HG03025 (cell line): ENCODE data around the gene SLC5A5.

Source experiments
- ATAC-seq: cut with Tn5 transposase; IDR thresholded peaks from one replicate; pipeline ENCODE4 v1.9.1; 2021; ENCODE audit warnings: mild to moderate bottlenecking, moderate library complexity; ENCODE audit not compliant: unreplicated experiment, low FRiP score

SLC5A5 gene

DNA sequence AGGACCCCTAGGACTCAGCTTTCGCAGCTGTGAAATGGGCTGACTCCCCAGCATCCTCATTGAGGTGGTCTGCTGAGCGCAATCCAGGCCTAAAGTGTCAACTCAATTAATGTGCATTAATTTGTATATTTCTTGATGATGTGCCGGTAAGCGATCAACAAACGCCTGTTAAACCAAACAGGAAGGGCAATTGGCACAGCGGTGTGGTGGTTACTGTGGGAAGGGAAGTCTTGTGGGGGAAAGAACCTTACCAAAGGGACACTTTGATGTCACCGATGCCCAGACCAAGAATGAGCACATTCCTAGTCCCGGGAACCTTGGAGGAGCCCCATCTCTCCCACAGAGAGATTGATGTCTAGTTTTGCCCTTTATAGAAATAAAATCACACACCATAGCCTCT is 25.6 kb upstream of the SLC5A5 start:
- no peak for ATAC-seq

DNA sequence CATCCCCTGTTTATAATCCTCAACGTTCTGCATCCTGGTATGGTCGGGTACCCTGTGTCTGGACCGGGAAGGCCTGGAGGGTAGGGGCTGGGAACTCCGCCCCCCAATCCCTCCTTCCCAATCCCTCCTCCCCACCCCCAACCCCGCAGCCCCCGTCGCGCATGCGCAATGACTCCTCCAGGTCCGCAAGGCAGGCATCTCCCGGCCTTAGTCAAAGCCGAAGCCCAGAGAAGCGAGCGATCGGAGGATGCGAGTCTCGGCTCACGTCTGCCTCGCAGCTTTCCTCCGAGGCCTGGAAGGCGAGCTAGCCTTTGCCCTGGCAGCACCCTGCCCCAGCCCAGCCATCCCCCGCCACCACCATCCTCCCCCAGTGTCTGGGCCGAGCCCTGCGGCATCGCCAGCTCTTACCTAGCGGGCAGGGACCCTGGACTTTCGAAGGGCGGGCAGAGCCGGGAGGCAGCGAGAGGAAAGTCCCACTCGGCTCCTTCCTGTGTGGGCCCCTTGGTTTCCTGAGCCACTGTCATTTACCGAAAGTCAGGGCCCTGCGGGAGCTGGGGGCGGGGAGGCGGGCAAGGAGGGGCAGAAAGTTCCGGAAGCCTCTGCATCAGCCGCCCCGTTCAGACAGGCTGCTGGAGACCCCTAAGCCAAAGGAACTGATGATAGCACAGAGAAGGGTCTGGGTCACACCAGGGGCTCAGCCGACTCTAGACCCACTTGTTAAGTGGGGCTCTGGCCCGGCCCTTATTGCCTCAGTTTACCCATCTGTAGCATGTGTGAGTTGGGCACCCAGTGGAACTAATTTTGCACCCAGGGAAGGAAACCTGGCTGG is 24.0 kb upstream of the SLC5A5 start, which contains the start of gene JAK3:
Gene JAK3, minus strand, starts transcription at position 445 of the 829 bp plus-strand sequence. CDS start 3,565 bp downstream, outside the sequence.
- ATAC-seq, result no peak

DNA sequence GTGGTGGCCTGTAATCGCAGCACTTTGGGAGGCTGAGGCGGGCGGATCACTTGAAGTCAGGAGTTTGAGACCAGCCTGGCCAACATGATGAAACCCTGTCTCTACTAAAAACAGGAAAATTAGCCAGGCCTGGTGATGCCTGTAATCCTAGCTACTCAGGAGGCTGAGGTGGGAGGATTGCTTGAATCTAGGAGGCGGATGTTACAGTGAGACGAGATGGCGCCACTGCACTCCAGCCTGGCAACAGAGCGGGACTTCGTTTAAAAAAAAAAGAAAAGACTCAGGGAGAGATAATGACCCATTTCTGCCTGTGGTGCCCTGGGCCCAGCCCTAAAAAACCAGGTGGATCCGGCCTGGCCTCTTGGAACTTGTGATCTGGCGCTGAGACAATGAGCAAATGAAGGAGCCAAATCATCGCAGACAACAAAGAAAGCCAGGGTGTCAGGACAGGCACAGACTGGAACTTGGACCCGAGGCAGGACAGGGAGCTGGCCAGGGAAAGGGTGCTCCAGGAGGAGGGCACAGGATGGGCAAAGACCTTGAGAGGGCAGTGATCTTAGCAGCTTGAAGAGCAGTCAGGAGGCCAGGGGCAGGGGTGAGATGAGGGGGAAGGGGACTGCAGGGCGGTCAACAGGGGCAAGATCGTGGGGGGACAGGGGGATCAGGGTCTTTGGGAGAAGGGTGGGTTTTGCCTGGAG is 23.0 kb upstream of the SLC5A5 start:
- ATAC-seq, result no peak

DNA sequence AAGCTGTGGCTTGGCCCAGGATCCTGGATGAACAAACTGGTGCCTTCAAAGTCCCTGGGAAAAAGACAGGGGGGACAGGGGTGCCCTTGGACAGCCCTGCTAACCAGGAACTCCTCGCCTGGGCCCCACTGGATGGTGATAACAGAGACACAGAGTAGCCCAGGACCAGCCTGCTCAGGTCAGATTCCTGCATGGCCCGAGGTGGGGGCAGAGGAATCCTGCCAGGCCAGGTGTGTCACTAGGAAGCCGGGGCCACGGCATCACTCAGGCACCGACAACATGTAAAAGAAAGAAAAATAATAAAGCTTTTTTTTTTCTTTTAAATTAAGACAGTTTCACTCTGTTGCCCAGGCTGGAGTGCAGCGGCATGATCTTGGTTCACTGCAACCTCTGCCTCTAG is 17.7 kb upstream of the SLC5A5 start:
- no peak for ATAC-seq

DNA sequence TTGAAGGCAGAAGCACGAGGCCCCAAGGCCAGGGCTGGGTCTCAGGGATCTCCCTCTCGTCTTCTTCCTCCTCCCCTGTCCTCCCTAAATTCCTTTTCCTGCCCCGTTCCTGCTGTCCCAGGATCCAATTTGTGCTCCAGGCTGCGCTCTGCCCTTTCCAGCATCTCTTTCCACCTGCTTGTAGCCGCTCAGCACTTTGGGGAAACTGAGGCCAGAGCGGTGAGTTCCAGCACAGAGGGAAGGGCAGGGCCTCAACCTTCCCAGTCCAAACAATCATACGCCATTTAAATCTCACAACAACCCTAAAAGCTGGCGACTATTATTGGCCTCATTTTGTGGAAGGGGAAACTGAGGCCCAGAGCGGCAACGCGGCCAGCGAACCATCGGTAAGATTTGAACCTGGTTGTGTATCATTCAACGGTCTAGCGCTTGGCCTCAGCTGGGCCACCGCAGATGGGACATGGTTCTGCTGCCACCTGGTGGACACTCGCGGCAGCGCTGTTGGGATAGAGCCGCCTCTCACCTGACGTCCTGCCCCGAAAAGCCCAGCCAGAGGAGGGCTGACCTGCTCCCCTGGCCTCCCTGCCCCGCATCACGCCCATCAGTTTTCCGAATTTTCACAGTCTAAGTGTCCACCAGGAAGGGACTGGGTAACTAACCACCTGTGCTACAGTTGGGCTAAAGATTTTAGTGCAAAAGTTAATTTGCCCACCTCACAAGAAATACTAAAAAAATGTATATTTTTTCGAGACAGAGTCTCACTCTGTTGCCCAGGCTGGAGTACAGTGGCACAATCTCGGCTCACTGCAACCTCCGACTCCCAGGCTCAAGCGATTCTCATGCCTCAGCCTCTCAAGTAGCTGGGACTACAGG is 16.2 kb upstream of the SLC5A5 start:
- ATAC-seq, result no peak

DNA sequence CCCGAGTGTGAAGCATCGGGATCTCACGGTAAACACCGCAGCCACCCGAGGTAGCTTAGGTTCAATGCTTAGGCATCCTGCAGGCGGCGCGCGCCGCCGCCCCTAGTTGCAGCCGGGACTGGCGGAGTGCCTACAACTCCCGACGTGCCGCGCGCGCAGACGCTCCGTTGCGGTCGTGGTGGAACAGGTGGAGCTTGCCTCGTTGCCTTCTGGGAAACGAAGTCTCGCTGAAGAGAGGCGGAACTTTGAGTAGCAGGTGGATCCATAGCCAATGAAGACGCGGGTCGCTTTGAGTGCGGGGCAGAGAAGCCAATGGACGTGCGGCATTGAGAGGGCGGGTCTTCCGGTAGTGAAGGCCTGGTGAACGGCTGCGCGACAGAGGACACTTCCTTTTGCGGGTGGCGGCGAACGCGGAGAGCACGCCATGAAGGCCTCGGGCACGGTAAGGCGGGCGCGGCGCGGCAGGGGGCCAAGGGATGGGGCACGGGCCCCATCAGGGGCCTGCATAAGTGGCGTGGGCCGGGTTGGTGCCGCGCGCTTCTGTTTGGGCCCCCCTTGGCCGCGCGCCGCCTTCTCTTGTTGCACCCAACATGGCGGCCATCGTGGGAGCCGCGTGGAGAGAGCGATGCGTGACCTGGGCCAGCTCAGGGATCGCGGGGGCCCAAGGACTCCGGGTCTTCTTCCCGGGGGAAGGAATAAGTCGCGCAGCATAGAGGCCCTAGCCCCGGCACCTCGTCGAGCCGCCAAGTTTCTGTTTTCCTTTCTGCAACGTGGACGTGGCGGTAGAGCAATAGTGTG is 12.0 kb upstream of the SLC5A5 start, which contains the start of gene RPL18A:
Gene RPL18A, plus strand, starts transcription at position 378 of the 798 bp plus-strand sequence. Its CDS starts 47 bp downstream, at position 425.
- peak; percentile 87 for ATAC-seq

DNA sequence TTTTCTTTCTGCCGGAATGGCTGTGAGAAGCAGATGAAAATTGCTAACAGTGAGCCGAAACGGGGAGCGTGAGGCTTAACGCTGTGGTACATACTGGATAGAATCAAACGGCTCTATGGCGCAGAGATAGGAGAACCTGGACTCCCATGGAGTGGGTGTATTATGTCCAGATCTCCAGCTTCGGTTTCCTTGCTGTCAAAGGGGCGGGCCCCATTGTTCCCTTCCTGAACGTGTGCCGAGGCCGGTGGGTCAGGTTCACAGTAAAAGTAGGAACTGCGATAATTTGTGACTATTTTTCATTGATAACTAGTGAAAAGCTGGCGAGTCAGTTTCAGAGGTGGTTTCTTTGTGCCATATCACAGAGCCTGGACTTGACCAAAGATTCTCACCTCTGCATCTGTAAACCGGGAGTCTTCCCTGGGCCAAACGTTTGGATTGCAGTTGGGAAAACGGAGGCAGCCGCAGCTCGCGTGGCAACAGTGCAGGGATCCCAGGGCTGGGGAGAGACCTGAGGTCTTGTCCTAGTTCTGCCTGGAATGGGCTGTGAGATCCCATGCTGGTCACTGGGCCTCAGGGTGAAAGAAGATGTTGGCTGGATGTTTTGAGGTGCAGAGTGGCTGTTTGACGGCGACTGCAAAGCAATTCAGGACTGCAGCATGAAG is 11.3 kb upstream of the SLC5A5 start:
- no peak for ATAC-seq

DNA sequence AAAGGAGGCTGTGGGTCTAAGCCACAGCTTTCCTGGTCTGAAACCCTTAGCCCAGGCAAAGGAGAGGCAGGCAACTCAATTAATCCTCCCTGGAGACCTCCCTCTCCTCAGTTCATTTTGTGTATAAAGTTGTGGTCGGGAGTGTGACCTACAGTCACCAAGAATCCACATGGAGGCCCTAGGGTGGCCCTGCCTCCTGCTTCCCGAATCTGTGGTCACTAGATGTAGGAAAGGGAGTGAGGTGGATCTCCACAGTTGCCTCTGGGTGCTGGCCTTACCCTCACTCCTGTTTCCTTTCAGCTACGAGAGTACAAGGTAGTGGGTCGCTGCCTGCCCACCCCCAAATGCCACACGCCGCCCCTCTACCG is 10.8 kb upstream of the SLC5A5 start:
- ATAC-seq, result no peak

DNA sequence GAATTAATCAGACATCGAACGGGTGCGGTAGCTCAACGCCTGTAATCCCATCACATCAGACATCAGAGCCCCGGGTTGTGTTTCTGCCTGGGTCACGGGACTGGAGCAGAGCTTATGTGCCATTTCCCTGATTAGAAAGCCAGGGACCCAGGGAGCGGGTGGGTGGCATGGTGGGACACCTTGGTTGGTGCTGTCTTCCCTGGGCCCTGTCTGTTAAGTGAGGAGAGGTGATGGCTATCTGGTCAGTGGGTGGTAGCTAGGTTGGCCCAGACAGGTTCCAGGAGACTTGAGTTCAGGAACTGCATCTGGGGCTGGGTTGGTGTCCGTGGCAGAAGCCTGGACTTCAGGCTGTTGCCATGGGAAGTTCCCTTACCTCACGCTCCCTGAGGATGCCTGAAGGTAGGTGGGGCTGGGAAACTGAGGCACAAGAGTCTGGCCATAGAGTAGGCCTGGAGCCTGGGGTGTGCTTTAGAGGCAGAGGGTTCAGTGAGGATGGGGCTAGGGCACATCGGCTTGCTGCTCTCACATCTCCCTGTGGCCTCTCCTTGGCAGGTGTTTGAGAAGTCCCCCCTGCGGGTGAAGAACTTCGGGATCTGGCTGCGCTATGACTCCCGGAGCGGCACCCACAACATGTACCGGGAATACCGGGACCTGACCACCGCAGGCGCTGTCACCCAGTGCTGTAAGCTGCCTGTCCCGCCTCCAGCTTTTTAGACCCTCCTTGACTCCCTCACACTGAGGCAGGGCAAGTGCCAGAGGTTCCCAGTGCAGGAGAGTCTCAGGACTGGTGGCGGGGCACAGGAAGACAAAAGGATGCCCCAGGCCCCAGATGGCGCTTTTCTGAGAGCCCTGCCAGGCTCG is 10.0 kb upstream of the SLC5A5 start:
- ATAC-seq, result no peak

DNA sequence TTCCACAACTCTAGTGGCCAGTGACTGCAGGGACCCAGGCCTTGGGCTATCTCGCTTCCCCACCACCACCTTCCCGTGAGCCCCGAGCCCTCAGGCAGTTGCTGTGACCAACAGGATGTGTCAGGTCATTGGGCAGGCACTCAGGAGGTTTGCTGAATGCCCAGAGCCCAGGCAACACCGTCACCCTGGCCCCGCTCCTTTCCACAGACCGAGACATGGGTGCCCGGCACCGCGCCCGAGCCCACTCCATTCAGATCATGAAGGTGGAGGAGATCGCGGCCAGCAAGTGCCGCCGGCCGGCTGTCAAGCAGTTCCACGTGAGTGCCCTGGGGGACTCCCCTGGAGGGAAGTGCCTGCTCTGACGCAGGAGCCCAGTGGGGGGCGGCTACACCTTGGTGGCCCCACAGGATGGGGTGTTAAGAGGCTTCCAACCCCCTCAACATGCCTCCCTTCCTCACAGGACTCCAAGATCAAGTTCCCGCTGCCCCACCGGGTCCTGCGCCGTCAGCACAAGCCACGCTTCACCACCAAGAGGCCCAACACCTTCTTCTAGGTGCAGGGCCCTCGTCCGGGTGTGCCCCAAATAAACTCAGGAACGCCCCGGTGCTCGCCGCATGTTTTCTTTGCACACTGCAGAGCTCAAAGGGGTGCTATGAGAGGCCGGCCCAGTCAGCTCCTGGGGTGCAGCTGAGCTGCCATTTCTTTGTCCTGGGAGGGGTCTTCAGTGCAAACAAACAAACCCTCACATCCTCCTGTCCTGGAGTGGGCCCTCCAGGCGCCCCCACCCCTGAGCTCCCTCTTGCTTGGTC is 8.8 kb upstream of the SLC5A5 start:
- no peak for ATAC-seq

DNA sequence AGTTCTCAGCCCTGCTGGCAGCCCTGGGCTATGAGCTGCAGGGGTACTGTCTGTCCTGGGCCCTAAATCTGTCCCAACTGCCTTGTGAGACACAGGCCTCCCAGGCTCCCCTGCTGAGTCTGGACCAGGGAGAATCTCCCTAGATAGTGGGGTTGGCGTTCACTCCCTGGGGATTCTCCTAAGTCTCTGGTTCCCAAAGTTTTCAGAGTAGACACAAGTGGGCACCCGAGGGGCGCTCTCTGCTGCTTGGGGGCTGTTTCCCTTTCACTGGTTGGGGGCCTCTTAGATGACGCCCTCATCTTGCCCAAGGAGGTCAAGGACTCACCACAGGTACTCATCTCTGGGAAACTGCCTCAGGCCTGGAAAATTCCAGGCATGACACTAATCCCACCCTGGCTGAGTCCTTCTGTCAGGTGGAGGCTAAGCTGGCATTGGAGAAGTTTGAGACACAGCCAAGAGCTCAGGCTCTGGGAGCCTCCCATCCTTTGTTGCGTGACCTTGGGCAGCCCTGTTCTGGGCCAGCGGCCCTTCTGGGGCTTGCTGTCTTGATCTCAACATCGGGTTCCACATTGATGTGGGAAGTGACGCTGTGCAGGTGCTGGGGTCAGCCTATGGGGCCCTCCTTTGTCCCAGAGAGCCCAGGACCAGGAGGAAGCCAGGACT is 8.1 kb upstream of the SLC5A5 start:
- no peak for ATAC-seq

DNA sequence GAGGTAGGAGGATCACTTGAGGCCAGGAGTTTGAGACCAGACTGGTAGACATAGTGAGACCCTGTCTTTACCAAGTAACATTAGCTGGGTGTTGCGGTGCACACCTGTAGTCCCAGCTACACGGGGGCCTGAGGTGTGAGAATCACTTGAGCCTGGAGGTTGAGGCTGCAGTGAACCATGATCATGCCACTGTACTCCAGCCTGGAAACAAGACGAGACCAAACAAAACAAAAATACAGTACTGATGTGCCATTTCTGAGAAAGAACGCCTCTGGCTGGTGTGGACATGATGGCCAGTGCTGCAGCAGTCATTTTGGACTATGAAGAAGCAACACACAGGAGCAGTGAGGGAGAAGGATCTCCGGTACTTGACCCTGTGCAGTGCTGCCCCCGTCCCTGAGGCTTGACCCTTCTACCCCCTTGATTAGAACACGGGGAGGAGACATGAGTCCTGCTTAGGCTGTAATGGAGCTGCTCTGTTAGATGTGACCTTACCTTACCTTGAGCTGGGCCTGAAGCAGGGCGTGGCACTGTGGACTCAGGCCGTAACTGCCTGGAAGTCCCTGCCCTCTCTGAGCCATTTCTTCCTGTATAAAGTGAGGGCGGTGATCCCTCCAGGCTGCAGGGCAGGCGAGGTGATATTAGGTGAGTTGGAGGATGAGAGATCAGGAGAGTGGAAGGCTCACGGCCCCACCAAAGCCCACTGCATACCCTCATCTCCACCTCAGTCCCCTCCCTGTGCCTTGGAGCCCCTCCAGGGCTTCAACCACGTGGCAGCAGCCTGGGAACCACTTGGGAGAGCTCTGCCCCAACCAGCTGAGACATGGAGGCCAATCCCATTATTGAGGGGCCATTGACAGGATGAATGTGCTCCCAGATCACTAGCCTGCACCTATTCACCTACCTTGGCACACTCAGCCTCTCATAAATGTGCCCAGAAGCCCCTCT is 6.1 kb upstream of the SLC5A5 start:
- ATAC-seq, result no peak

DNA sequence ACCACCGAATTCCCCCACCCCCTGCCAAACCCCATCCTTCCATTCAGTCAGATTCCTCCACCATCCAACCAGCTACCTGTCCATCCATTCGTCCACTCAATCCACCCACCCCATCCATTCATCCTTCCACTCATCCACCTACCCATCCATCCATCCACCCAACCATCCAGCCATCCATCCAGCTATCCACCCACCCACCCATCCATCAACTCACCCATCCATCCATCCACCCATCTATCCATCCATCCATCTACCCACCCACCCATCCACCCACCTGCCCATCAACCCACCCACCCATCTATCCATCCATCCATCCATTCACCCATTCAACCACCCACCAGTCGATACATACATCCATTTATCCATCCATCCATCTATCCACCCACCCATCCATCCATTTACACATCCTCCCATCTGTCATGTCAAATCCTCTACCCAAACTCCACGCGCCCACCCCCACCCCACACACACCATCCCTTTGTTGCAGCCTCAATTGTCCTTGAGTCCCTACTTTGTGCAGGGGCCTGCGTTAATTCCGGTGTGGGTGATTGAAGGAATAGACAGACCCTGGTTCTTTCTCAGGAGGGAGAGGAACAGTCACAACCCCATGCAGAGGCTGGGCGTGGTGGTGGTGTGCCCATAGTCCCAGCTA is 5.3 kb upstream of the SLC5A5 start:
- ATAC-seq, result no peak

DNA sequence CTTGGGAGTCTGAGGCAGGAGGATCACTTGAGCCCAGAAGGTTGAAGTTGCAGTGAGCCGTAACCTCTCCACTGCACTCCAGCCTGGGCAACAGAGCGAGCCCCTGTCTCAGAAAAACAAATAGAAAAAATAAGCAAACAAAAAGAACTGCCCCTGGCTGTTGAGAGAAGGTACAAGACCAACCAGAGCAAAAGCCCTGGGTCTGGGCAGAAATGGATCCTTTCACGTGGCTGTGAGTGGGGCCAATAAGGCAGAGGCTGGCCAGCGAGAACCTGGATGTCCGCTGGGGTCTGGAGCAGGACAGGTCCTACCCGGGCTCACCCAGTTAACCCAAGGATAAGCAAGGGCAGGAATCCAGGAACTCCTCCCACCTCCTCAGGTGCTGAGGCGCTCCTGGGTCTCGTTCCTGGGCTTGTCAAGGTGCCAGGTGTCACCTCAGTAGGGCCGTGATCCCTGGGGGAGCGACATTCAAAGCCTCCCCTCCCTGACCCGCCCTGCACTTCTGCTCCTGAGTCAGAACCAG is 4.7 kb upstream of the SLC5A5 start:
- ATAC-seq, result no peak

DNA sequence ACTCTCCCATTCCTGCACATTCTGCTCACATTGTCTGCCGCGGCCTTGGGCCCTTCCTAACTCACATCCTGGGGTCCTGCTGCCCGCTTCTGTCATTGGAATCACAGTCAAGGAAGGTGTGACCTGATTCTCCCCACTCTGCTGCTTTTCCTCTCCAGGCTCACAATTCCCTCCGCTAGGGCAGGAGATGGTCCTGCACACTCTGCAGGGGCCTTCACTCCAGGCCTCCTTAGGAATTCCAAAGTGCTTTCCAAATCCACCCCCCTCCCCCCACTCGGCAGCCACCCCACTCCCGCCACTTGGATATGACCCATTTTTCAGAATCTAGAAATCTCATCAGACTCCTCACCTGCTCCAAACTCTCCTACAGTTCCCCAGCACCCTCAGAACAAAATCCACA is 3.1 kb upstream of the SLC5A5 start:
- ATAC-seq, result no peak
